Epithelial cell of alveolus of lung (primary cell): ENCODE measurements around the gene KRT6C. TPM values are rescaled to one million over a fixed set of nuclear protein-coding genes. Genes with fewer than 3 reads are reported as not detected.

ENCODE experiments used
- total RNA-seq: library from RNA; depleted of rRNA; stranded (reverse); fragments of >200 nt; gene quantifications from 2 replicates; pipeline ENCODE4 v1.2.1, GENCODE V29; 2015

The KRT6C gene
- total RNA-seq = not detected in 2 replicates

GRCh38 chr12:52473768-52474167 is at the start of gene KRT6C:
TSS of gene KRT6C (minus strand) at chr12:52473805. CDS start at chr12:52473737, 68 bp downstream.

GRCh38 chr12:52519826-52520662 is 46.4 kb upstream of the KRT6C start, which contains the start of gene KRT5:
TSS of gene KRT5 (minus strand) at chr12:52520394. CDS start at chr12:52520296, 98 bp downstream.

GRCh38 chr12:52493172-52493571 is 19.6 kb upstream of the KRT6C start, which contains the start of gene KRT6A:
TSS of gene KRT6A (minus strand) at chr12:52493257. CDS start at chr12:52493188, 69 bp downstream.

GRCh38 chr12:52452101-52452500 is 21.5 kb downstream of the KRT6C start, which contains the start of gene KRT6B:
TSS of gene KRT6B (minus strand) at chr12:52452146. CDS start at chr12:52452078, 68 bp downstream.

GRCh38 chr12:52434081-52434733 is 39.4 kb downstream of the KRT6C start, which contains the start of gene KRT75:
TSS of gene KRT75 (minus strand) at chr12:52434371. CDS start at chr12:52434304, 67 bp downstream.

Other genes with a start within 250 kb of the KRT6C start
- 5.2 and 235 TPM in 2 replicates for gene KRT7, start 240.6 kb downstream of the KRT6C start, total RNA-seq
- not detected in 2 replicates for gene KRT86, start 199.2 kb downstream of the KRT6C start, total RNA-seq
- 0.64 and 1.6 TPM in 2 replicates for gene KRT81, start 182.3 kb downstream of the KRT6C start, total RNA-seq
- gene KRT83, start 152.4 kb downstream of the KRT6C start, total RNA-seq = not detected in 2 replicates
- not detected in 2 replicates for gene KRT85, start 106.3 kb downstream of the KRT6C start, total RNA-seq
- gene KRT84, start 88.2 kb downstream of the KRT6C start, total RNA-seq = not detected in 2 replicates
- gene KRT82, start 67.5 kb downstream of the KRT6C start, total RNA-seq = not detected in 2 replicates
- gene KRT75, start 39.4 kb downstream of the KRT6C start, total RNA-seq = not detected in 2 replicates
- 1.0 TPM in 1 of 2 replicates, not detected in the other for gene KRT6B, start 21.7 kb downstream of the KRT6C start, total RNA-seq
- 3.2 and 20.6 TPM in 2 replicates for gene KRT6A, start 19.5 kb upstream of the KRT6C start, total RNA-seq
- gene KRT5, start 46.6 kb upstream of the KRT6C start, total RNA-seq = 2.0 and 4.1 TPM in 2 replicates
- gene KRT71, start 79.3 kb upstream of the KRT6C start, total RNA-seq = not detected in 2 replicates
- gene KRT74, start 100.0 kb upstream of the KRT6C start, total RNA-seq = not detected in 2 replicates
- not detected in 2 replicates for gene KRT72, start 127.7 kb upstream of the KRT6C start, total RNA-seq
- gene KRT73, start 144.8 kb upstream of the KRT6C start, total RNA-seq = not detected in 2 replicates
- not detected in 2 replicates for gene KRT2, start 178.4 kb upstream of the KRT6C start, total RNA-seq
- not detected in 2 replicates for gene KRT1, start 206.6 kb upstream of the KRT6C start, total RNA-seq
- gene KRT77, start 229.7 kb upstream of the KRT6C start, total RNA-seq = not detected in 2 replicates